Activated naive CD4-positive, alpha-beta T cell treated with anti-CD3 and anti-CD28 coated beads for 36 hours (primary cell): ENCODE measurements around the gene TENT4A. TPM values are rescaled to one million over a fixed set of nuclear protein-coding genes. Genes with fewer than 3 reads are reported as not detected.

Source experiments
- CTCF ChIA-PET: fragments of 350-600 bp; sonication (Branson Sonifier 250); formaldehyde crosslinking; loops from one replicate; lab custom pipeline; 2021; ENCODE audit warnings: antibody characterized with exemption; lab: Charles Lee
- DNase-seq: peaks from one replicate; pipeline ENCODE4 v3.0.0-alpha.2; 2020
- H3K27ac Mint-ChIP-seq: one replicate; pipeline ENCODE4 v1.8.0; 2021; ENCODE audit warnings: mild to moderate bottlenecking, mixed read lengths
- H3K27me3 Mint-ChIP-seq: one replicate; pipeline ENCODE4 v1.8.0; 2021; ENCODE audit warnings: low read depth, mixed read lengths
- H3K36me3 Mint-ChIP-seq: one replicate; pipeline ENCODE4 v1.8.0; 2021; ENCODE audit warnings: low read depth, mixed read lengths
- H3K4me1 Mint-ChIP-seq: one replicate; pipeline ENCODE4 v1.8.0; 2021; ENCODE audit warnings: low read depth, mixed read lengths
- H3K4me3 Mint-ChIP-seq: one replicate; pipeline ENCODE4 v1.8.0; 2021; ENCODE audit warnings: mild to moderate bottlenecking, moderate library complexity, mixed read lengths
- H3K9me3 Mint-ChIP-seq: one replicate; pipeline ENCODE4 v1.8.0; 2021; ENCODE audit warnings: mixed read lengths
- intact Hi-C: fragments of 100-400 bp; cut with micrococcal nuclease; formaldehyde crosslinking; loops from one replicate; pipeline ENCODE4 v1.15.1; 2023
- total RNA-seq, 2 experiments: library from RNA; stranded (reverse); gene quantifications; one replicate each; pipeline ENCODE4 v1.2.3, GENCODE V29; 2021

TENT4A gene
- total RNA-seq, 2 experiments from 2014 or later, result 30.0 to 30.2 TPM

- CTCF ChIA-PET, result interaction anchor here (0.6 kb wide), 1 partner anchor 270 kb away, joined by 3 read pairs; no protein-coding TSS in a partner anchor
- no peak overlapping the region for H3K27ac Mint-ChIP-seq
- intact Hi-C loops, result no loop called here
Observed at GRCh38 chr5:6759401-6759800, 46.2 kb downstream of the TENT4A start.

GRCh38 chr5:6759983-6760382, 46.8 kb downstream of the TENT4A start:
- Mint-ChIP-seq H3K4me1 (no peaks in the 10 kb centered on the region), H3K36me3 (peaks cover 11% of the 10 kb centered on the region), H3K4me3 (no peak overlapping the region), H3K27me3 (no peaks in the 10 kb centered on the region), H3K27ac (no peak overlapping the region), H3K9me3 (no peaks in the 10 kb centered on the region)
- CTCF ChIA-PET, result no interaction called here
- DNase-seq, result no peak
- intact Hi-C loops, result no loop called here

More at GRCh38 chr5:6759401-6759800, 46.2 kb downstream of the TENT4A start:
- Mint-ChIP-seq H3K27me3 (no peaks in the 10 kb centered on the region), H3K4me3 (no peak overlapping the region), H3K4me1 (no peaks in the 10 kb centered on the region), H3K36me3 (peaks cover 13% of the 10 kb centered on the region), H3K9me3 (no peaks in the 10 kb centered on the region)
- no peak for DNase-seq

GRCh38 chr5:6760686-6761085, 47.5 kb downstream of the TENT4A start:
- H3K4me3 Mint-ChIP-seq, result no peak overlapping the region
- no peak overlapping the region for H3K27ac Mint-ChIP-seq
- no peak for DNase-seq
- peaks cover 2% of the 10 kb centered on the region for H3K4me1 Mint-ChIP-seq
- H3K9me3 Mint-ChIP-seq, result no peaks in the 10 kb centered on the region
- CTCF ChIA-PET, result no interaction called here
- H3K27me3 Mint-ChIP-seq, result no peaks in the 10 kb centered on the region
- intact Hi-C loops, result no loop called here
- H3K36me3 Mint-ChIP-seq, result peaks cover 6% of the 10 kb centered on the region

GRCh38 chr5:6761333-6761732, 48.1 kb downstream of the TENT4A start:
- intact Hi-C loops, result no loop called here
- DNase-seq, result no peak
- Mint-ChIP-seq H3K4me1 (peaks cover 5% of the 10 kb centered on the region), H3K36me3 (peaks cover 4% of the 10 kb centered on the region), H3K4me3 (no peak overlapping the region), H3K27ac (no peak overlapping the region), H3K9me3 (no peaks in the 10 kb centered on the region), H3K27me3 (no peaks in the 10 kb centered on the region)
- CTCF ChIA-PET, result interaction anchor here (1.0 kb wide), 1 partner anchor 14 kb away, joined by 3 read pairs; no protein-coding TSS in a partner anchor

GRCh38 chr5:6762116-6762515, 48.9 kb downstream of the TENT4A start:
- CTCF ChIA-PET, result interaction anchor here (1.0 kb wide), 1 partner anchor 14 kb away, joined by 3 read pairs; no protein-coding TSS in a partner anchor
- intact Hi-C loops, result no loop called here
- no peaks in the 10 kb centered on the region for H3K9me3 Mint-ChIP-seq
- H3K36me3 Mint-ChIP-seq, result peaks cover 2% of the 10 kb centered on the region
- H3K27ac Mint-ChIP-seq, result no peak overlapping the region
- H3K27me3 Mint-ChIP-seq, result no peaks in the 10 kb centered on the region
- no peak overlapping the region for H3K4me3 Mint-ChIP-seq
- H3K4me1 Mint-ChIP-seq, result peaks cover 9% of the 10 kb centered on the region
- DNase-seq, result no peak

GRCh38 chr5:6762697-6763096, 49.5 kb downstream of the TENT4A start:
- CTCF ChIA-PET, result no interaction called here
- intact Hi-C loops, result no loop called here
- DNase-seq, result no peak
- H3K9me3 Mint-ChIP-seq, result no peaks in the 10 kb centered on the region
- H3K27me3 Mint-ChIP-seq, result no peaks in the 10 kb centered on the region
- H3K27ac Mint-ChIP-seq, result no peak overlapping the region
- H3K4me3 Mint-ChIP-seq, result no peak overlapping the region
- peaks cover 10% of the 10 kb centered on the region for H3K4me1 Mint-ChIP-seq
- H3K36me3 Mint-ChIP-seq, result peaks cover 2% of the 10 kb centered on the region

GRCh38 chr5:6763191-6763590, 50.0 kb downstream of the TENT4A start:
- H3K27me3 Mint-ChIP-seq, result no peaks in the 10 kb centered on the region
- no peaks in the 10 kb centered on the region for H3K9me3 Mint-ChIP-seq
- H3K4me1 Mint-ChIP-seq, result peaks cover 10% of the 10 kb centered on the region
- H3K27ac Mint-ChIP-seq, result no peak overlapping the region
- intact Hi-C loops, result no loop called here
- H3K36me3 Mint-ChIP-seq, result peaks cover 2% of the 10 kb centered on the region
- DNase-seq, result no peak
- CTCF ChIA-PET, result no interaction called here
- H3K4me3 Mint-ChIP-seq, result no peak overlapping the region

- Mint-ChIP-seq H3K4me1 (peaks cover 10% of the 10 kb centered on the region), H3K36me3 (no peaks in the 10 kb centered on the region), H3K27me3 (no peaks in the 10 kb centered on the region), H3K9me3 (no peaks in the 10 kb centered on the region), H3K4me3 (no peak overlapping the region), H3K27ac (no peak overlapping the region)
- intact Hi-C loops, result loop anchor here (1.0 to 5.0 kb wide), 7 partner anchors 61 to 1091 kb away; no protein-coding TSS in a partner anchor
- peak; percentile 87 for DNase-seq
- CTCF ChIA-PET, result interaction anchor here (0.7 to 1.1 kb wide), 3 partner anchors 14 to 77 kb away, joined by 3 read pairs; no protein-coding TSS in a partner anchor
Observed at GRCh38 chr5:6765612-6766525, 52.6 kb downstream of the TENT4A start.

GRCh38 chr5:6766604-6767093, 53.4 kb downstream of the TENT4A start:
- CTCF ChIA-PET, result interaction anchor here (0.6 to 1.1 kb wide), 4 partner anchors 15 to 893 kb away, joined by 3 to 5 read pairs (median 3); no protein-coding TSS in a partner anchor
- Mint-ChIP-seq H3K4me1 (peaks cover 10% of the 10 kb centered on the region), H3K27ac (no peak overlapping the region), H3K36me3 (no peaks in the 10 kb centered on the region), H3K9me3 (no peaks in the 10 kb centered on the region), H3K4me3 (no peak overlapping the region), H3K27me3 (no peaks in the 10 kb centered on the region)
- intact Hi-C loops, result loop anchor here (2.0 to 5.0 kb wide), 4 partner anchors 61 to 1091 kb away; no protein-coding TSS in a partner anchor
- DNase-seq, result peak; percentile 75

GRCh38 chr5:6767481-6768063, 54.3 kb downstream of the TENT4A start:
- no peak overlapping the region for H3K27ac Mint-ChIP-seq
- H3K4me1 Mint-ChIP-seq, result peaks cover 10% of the 10 kb centered on the region
- no peaks in the 10 kb centered on the region for H3K36me3 Mint-ChIP-seq
- peaks cover 3% of the 10 kb centered on the region for H3K27me3 Mint-ChIP-seq
- intact Hi-C loops, result loop anchor here (2.0 to 5.0 kb wide), 4 partner anchors 60 to 1090 kb away; no protein-coding TSS in a partner anchor
- CTCF ChIA-PET, result interaction anchor here (1.0 kb wide), 1 partner anchor 14 kb away, joined by 3 read pairs; no protein-coding TSS in a partner anchor
- DNase-seq, result no peak
- H3K4me3 Mint-ChIP-seq, result no peak overlapping the region
- no peaks in the 10 kb centered on the region for H3K9me3 Mint-ChIP-seq

GRCh38 chr5:6768590-6769230, 55.5 kb downstream of the TENT4A start:
- H3K4me1 Mint-ChIP-seq, result peaks cover 10% of the 10 kb centered on the region
- no peaks in the 10 kb centered on the region for H3K36me3 Mint-ChIP-seq
- intact Hi-C loops, result loop anchor here (5.0 kb wide), 3 partner anchors 59 to 1089 kb away; no protein-coding TSS in a partner anchor
- H3K4me3 Mint-ChIP-seq, result no peak overlapping the region
- H3K27me3 Mint-ChIP-seq, result peaks cover 7% of the 10 kb centered on the region
- CTCF ChIA-PET, result no interaction called here
- no peak overlapping the region for H3K27ac Mint-ChIP-seq
- no peaks in the 10 kb centered on the region for H3K9me3 Mint-ChIP-seq
- no peak for DNase-seq
